Liver (tissue), 9 donors: ENCODE results near the gene CDH4. TPM values are rescaled to one million over a fixed set of nuclear protein-coding genes. Genes with fewer than 3 reads are reported as not detected.

Source experiments
- DNase-seq: peaks from one replicate; pipeline ENCODE4 v3.0.0-alpha.2; 2017; ENCODE audit warnings: low spot score
- H3K27ac ChIP-seq, 2 donors: one replicate each; pipeline ENCODE4 v1.7.0; 2013; ENCODE audit warnings: inconsistent platforms in 2 of 2, low read length in 2 of 2, control low read depth in 1 of 2, low read depth in 1 of 2, mild to moderate bottlenecking in 1 of 2
- H3K27me3 ChIP-seq, 4 donors: one replicate each; pipeline versions ENCODE4 v1.6.1 to v1.7.0; 2013; ENCODE audit warnings: low read length in 3 of 4, inconsistent platforms in 1 of 4, mild to moderate bottlenecking in 1 of 4, moderate library complexity in 1 of 4; ENCODE audit not compliant: control insufficient read depth in 4 of 4, insufficient read depth in 4 of 4
- H3K36me3 ChIP-seq, 4 donors: one replicate each; pipeline versions ENCODE4 v1.6.1 to v1.7.0; 2013; ENCODE audit warnings: low read length in 3 of 4, mild to moderate bottlenecking in 3 of 4, low read depth in 1 of 4, moderate library complexity in 1 of 4; ENCODE audit not compliant: control insufficient read depth in 4 of 4, insufficient read depth in 3 of 4
- H3K4me1 ChIP-seq, 4 donors: one replicate each; pipeline versions ENCODE4 v1.6.1 to v1.7.0; 2013; ENCODE audit warnings: low read length in 3 of 4, mild to moderate bottlenecking in 3 of 4, moderate library complexity in 1 of 4; ENCODE audit not compliant: control insufficient read depth in 4 of 4, insufficient read depth in 4 of 4
- H3K4me3 ChIP-seq, 3 donors: one replicate each; pipeline versions ENCODE4 v1.6.1 to v1.7.0; 2013; ENCODE audit warnings: low read length in 3 of 3, control low read depth in 1 of 3, low read depth in 1 of 3, mild to moderate bottlenecking in 1 of 3
- H3K9ac ChIP-seq, 2 donors: one replicate each; pipeline ENCODE4 v1.7.0; 2013; ENCODE audit warnings: low read length in 2 of 2, mild to moderate bottlenecking in 2 of 2, moderate library complexity in 2 of 2, control low read depth in 1 of 2, low read depth in 1 of 2
- H3K9me3 ChIP-seq, 4 donors: one replicate each; pipeline versions ENCODE4 v1.6.1 to v1.7.0; 2013; ENCODE audit warnings: low read length in 3 of 4; ENCODE audit not compliant: control insufficient read depth in 4 of 4
- CTCF ChIP-seq: fragments of 150-350 bp; IDR thresholded peaks from 2 replicates; pipeline ENCODE4 v1.5.1; 2017; ENCODE audit warnings: improper control_type of control experiment, low read depth, low read length; ENCODE audit not compliant: missing input control
- EGR1 ChIP-seq, 2 donors: IDR thresholded peaks; 2 replicates each; pipeline ENCODE4 v1.6.1; 2016 to 2018; ENCODE audit warnings: antibody characterized with exemption in 2 of 2, low read depth in 2 of 2
- FOXA1 ChIP-seq: IDR thresholded peaks from 2 replicates; pipeline ENCODE4 v1.6.1; 2016; ENCODE audit warnings: antibody characterized with exemption
- FOXA2 ChIP-seq: IDR thresholded peaks from 2 replicates; pipeline ENCODE4 v1.6.1; 2016; ENCODE audit warnings: antibody characterized with exemption
- HNF4A ChIP-seq, 2 donors: conservative IDR thresholded peaks; 2 replicates each; pipeline ENCODE4 v1.6.1; 2016; ENCODE audit warnings: antibody characterized with exemption in 2 of 2, mild to moderate bottlenecking in 2 of 2
- HNF4G ChIP-seq: IDR thresholded peaks from 2 replicates; pipeline ENCODE4 v1.6.1; 2016; ENCODE audit warnings: antibody characterized with exemption
- JUND ChIP-seq, 2 donors: IDR thresholded peaks; 2 replicates each; pipeline ENCODE4 v1.6.1; 2016; ENCODE audit warnings: antibody characterized with exemption in 2 of 2
- MAX ChIP-seq: IDR thresholded peaks from 2 replicates; pipeline ENCODE4 v1.6.1; 2016; ENCODE audit warnings: antibody characterized with exemption
- NR2F2 ChIP-seq: IDR thresholded peaks from 2 replicates; pipeline ENCODE4 v1.6.1; 2016; ENCODE audit warnings: antibody characterized with exemption
- RAD21 ChIP-seq, 2 donors: IDR thresholded peaks; 2 replicates each; pipeline ENCODE4 v1.6.1; 2016; ENCODE audit warnings: antibody characterized with exemption in 2 of 2, mild to moderate bottlenecking in 2 of 2
- REST ChIP-seq: IDR thresholded peaks from 2 replicates; pipeline ENCODE4 v1.6.1; 2016; ENCODE audit warnings: antibody characterized with exemption, mild to moderate bottlenecking
- RXRA ChIP-seq, 2 donors: IDR thresholded peaks; 2 replicates each; pipeline ENCODE4 v1.6.1; 2017 to 2018; ENCODE audit warnings: antibody characterized with exemption in 2 of 2, mild to moderate bottlenecking in 1 of 2
- SP1 ChIP-seq: IDR thresholded peaks from 2 replicates; pipeline ENCODE4 v1.6.1; 2018; ENCODE audit warnings: antibody characterized with exemption, mild to moderate bottlenecking
- WGBS: extraction: QIAGEN DNeasy Blood & Tissue Kit; methylation state at CpG from one replicate; pipeline ENCODE4 v1.1.7; 2013; 5-methylcytosine and 5-hydroxymethylcytosine counted together
- polyA plus RNA-seq, 2 donors: library from polyadenylated mRNA; stranded (reverse) in 1 of 2; unstranded in 1 of 2; fragments of 200-250 nt in 1 of 2; fragments of >200 nt in 1 of 2; fragmentation: Nextera tagmentation in 1 of 2; extraction: Ambion mirVana in 1 of 2; gene quantifications; one replicate each; pipeline versions ENCODE4 v1.2.1 to v1.2.3, GENCODE V29; 2013 to 2015
- total RNA-seq, 2 donors: library from RNA; depleted of rRNA; stranded (reverse); fragments of >200 nt; gene quantifications; one replicate each; pipeline ENCODE4 v1.2.3, GENCODE V29; 2014
- TF ChIP-seq, protein P1 (sequence below): IDR thresholded peaks from 2 replicates; pipeline ENCODE4 v1.6.1; 2016; ENCODE audit warnings: antibody characterized with exemption
- donor health status: healthy.
- donor health status: healthy.
- donor health status: healthy.
- donor health status: healthy.
- donor health status: healthy.

CDH4 gene
- total and polyA plus RNA-seq, 4 donors: 0.03 to 0.25 (median 0.19) TPM; not detected in 1

DNA sequence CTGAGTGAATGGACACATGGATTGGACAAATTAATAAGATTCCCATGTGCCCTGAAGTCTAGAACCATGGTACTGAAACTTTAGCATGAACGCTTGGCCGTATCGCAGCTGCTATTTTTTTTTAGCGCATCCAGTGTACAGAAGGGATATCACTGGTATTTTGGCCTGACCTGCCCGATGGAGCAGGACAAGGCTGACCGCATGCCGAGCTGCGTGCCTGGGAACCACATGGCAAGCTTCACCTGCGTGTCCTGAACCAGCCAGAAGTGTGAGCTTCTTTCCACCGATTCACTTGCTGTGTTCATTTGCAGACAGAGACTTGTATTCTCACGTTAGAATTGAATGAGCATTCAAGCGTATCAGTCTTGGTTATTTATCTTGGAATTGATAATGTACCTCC is 145.7 kb downstream of the CDH4 start (continued):
- TF ChIP-seq RAD21 (IDR thresholded peaks at IDR 0.05): no peak
- no peak for TF ChIP-seq JUND (IDR thresholded peaks at IDR 0.05)
- TF ChIP-seq HNF4A (conservative IDR thresholded peaks at IDR 0.05): no peak
- TF ChIP-seq HNF4G: no peak

DNA sequence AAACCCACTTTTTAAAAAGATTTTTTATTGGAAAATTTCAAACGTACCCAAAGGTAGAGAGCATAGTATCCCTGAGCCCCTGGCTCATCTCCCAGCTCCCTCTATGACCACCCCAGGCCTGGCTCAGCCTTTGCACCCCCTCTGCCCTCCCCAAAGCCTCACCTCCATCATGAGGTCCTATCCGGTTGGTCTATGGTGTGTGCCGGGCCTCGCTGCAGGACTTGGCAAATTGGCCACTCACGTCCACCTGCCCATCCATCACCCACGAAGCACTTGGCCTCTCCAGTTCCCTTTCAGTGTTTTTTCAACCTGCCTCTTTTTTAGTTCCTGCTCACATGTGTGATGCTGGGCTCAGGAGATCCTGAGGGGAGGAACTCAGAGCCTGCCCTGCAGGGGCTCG is 147.4 kb downstream of the CDH4 start:
- no peak for DNase-seq
- Histone ChIP-seq H3K27ac (no peak overlapping the region), H3K9ac (no peak overlapping the region), H3K4me1 (no peaks in the 10 kb centered on the region), H3K4me3 (no peak overlapping the region), H3K27me3 (no peaks in the 10 kb centered on the region), H3K36me3 (no peaks in the 10 kb centered on the region), H3K9me3 (peaks cover 0 to 4% (median 1%) of the 10 kb centered on the region in 4 donors)
- 85% methylated on average over 7 of the region's 7 CpGs for WGBS
- TF ChIP-seq JUND (IDR thresholded peaks at IDR 0.05): no peak
- TF ChIP-seq NR2F2: no peak

GRCh38 chr20:61400499-61400898 is 148.4 kb downstream of the CDH4 start:
- Histone ChIP-seq H3K27me3 (no peaks in the 10 kb centered on the region), H3K4me3 (no peak overlapping the region), H3K36me3 (no peaks in the 10 kb centered on the region), H3K9me3 (peaks cover 0 to 4% (median 1%) of the 10 kb centered on the region in 4 donors), H3K27ac (no peak overlapping the region), H3K9ac (no peak overlapping the region), H3K4me1 (no peaks in the 10 kb centered on the region)
- no peak for DNase-seq
- TF ChIP-seq MAX (no peak), HNF4G (no peak), REST (no peak), FOXA1 (no peak), FOXA2 (no peak)
- TF ChIP-seq, protein P1, sequence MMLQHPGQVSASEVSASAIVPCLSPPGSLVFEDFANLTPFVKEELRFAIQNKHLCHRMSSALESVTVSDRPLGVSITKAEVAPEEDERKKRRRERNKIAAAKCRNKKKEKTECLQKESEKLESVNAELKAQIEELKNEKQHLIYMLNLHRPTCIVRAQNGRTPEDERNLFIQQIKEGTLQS: no peak
- 82% methylated on average over 8 of the region's 8 CpGs for WGBS

DNA sequence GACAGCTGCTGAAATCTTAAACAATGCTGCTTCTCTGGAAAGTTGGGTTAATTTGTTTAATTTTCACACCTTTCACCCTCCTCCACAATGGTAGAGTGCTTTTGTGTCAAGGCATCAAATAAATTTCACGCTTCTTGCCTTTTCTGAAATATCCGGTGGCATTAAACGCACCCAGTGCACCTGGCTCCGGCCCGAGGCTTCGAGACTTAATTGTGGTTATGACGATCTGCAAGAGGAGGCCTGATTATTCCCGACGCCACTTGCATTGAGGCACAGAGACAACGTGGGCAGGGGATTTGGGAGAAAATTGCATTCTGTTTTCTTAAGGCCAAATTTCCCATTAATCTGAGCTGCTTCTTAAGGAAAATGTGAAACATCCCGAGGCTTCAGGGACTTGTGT is 152.2 kb downstream of the CDH4 start:
- H3K36me3 ChIP-seq: no peaks in the 10 kb centered on the region
- H3K9ac ChIP-seq: no peak overlapping the region
- no peak for DNase-seq
- no peaks in the 10 kb centered on the region for H3K4me1 ChIP-seq
- no peak overlapping the region for H3K4me3 ChIP-seq
- TF ChIP-seq SP1: no peak
- TF ChIP-seq NR2F2: no peak
- TF ChIP-seq CTCF: no peak
- no peak for TF ChIP-seq JUND (IDR thresholded peaks at IDR 0.05)
- TF ChIP-seq HNF4G: no peak
- TF ChIP-seq, protein P1: no peak
- TF ChIP-seq EGR1 (IDR thresholded peaks at IDR 0.05; ENCODE audit: low read depth in 2 of 2): no peak
- no peak for TF ChIP-seq FOXA1
- no peak for TF ChIP-seq HNF4A (conservative IDR thresholded peaks at IDR 0.05)
- TF ChIP-seq MAX: no peak
- no peak for TF ChIP-seq RAD21 (IDR thresholded peaks at IDR 0.05)
- TF ChIP-seq RXRA (IDR thresholded peaks at IDR 0.05): no peak
- no peaks in the 10 kb centered on the region for H3K27me3 ChIP-seq
- H3K27ac ChIP-seq: no peak overlapping the region
- peaks cover 0 to 4% (median 1%) of the 10 kb centered on the region in 4 donors for H3K9me3 ChIP-seq
- 82% methylated on average over 11 of the region's 11 CpGs for WGBS
